GM12878 (cell line): ENCODE measurements around the gene RXYLT1. TPM values are rescaled to one million over a fixed set of nuclear protein-coding genes. Genes with fewer than 3 reads are reported as not detected.

Source experiments
- ATF2 ChIP-seq: IDR thresholded peaks from 2 replicates; pipeline ENCODE4 v1.6.1; 2012; ENCODE audit warnings: low read length, inconsistent platforms
- ATF7 ChIP-seq: fragments of 450-650 bp; IDR thresholded peaks from 2 replicates; pipeline ENCODE4 v1.6.1; 2016; ENCODE audit warnings: low read depth, mild to moderate bottlenecking
- BACH1 ChIP-seq: fragments of 450-650 bp; IDR thresholded peaks from 2 replicates; pipeline ENCODE4 v1.6.1; 2017; ENCODE audit warnings: mild to moderate bottlenecking, borderline replicate concordance
- BCL11A ChIP-seq: IDR thresholded peaks from 2 replicates; pipeline ENCODE4 v1.6.1; 2011; ENCODE audit warnings: low read depth, low read length
- BMI1 ChIP-seq: fragments of 450-650 bp; IDR thresholded peaks from 2 replicates; pipeline ENCODE4 v1.6.1; 2016; ENCODE audit warnings: mild to moderate bottlenecking, moderate library complexity, borderline replicate concordance
- BRCA1 ChIP-seq: IDR thresholded peaks from 2 replicates; pipeline ENCODE4 v1.6.1; 2011; ENCODE audit warnings: low read depth, low read length, improper control_type of control experiment
- CBFB ChIP-seq: IDR thresholded peaks from 2 replicates; pipeline ENCODE4 v1.6.1; 2016; ENCODE audit warnings: antibody characterized with exemption, low read depth
- CEBPB ChIP-seq, 2 experiments: fragments of 150-350 bp in 1 of 2; IDR thresholded peaks; 2 replicates each; pipeline ENCODE4 v1.6.1; 2012 to 2014; ENCODE audit warnings: low read depth in 2 of 2, low read length in 2 of 2, borderline replicate concordance in 1 of 2, inconsistent platforms in 1 of 2
- CHD2 ChIP-seq: IDR thresholded peaks from 2 replicates; pipeline ENCODE4 v1.6.1; 2011; ENCODE audit warnings: low read depth, low read length, improper control_type of control experiment, borderline replicate concordance
- HCFC1 ChIP-seq: fragments of 150-350 bp; IDR thresholded peaks from 2 replicates; pipeline ENCODE4 v1.6.1; 2014; ENCODE audit warnings: low read length
- HSF1 ChIP-seq: fragments of 150-350 bp; IDR thresholded peaks from 2 replicates; pipeline ENCODE4 v1.6.1; 2014; ENCODE audit warnings: mild to moderate bottlenecking, low read depth, low read length
- IKZF1 ChIP-seq: fragments of 450-650 bp; conservative IDR thresholded peaks from 2 replicates; pipeline ENCODE4 v1.6.1; 2017; ENCODE audit warnings: antibody characterized with exemption, mild to moderate bottlenecking
- MYC ChIP-seq: IDR thresholded peaks from 2 replicates; pipeline ENCODE4 v1.6.1; 2011; ENCODE audit warnings: mild to moderate bottlenecking, low read length, moderate library complexity, inconsistent platforms; ENCODE audit not compliant: insufficient read depth, insufficient replicate concordance, insufficient read length, severe bottlenecking
- NBN ChIP-seq: fragments of 450-650 bp; IDR thresholded peaks from 2 replicates; pipeline ENCODE4 v1.6.1; 2016
- NR2C1 ChIP-seq: fragments of 450-650 bp; IDR thresholded peaks from 2 replicates; pipeline ENCODE4 v1.6.1; 2017; ENCODE audit warnings: antibody characterized with exemption, mild to moderate bottlenecking, moderate library complexity
- POLR2A ChIP-seq: IDR thresholded peaks from 2 replicates; pipeline ENCODE4 v1.6.1; 2011; ENCODE audit warnings: low read depth, mild to moderate bottlenecking, low read length
- POU2F2 ChIP-seq: IDR thresholded peaks from 3 replicates; pipeline ENCODE4 v1.6.1; 2011; ENCODE audit warnings: low read depth, mild to moderate bottlenecking, low read length, borderline replicate concordance
- RCOR1 ChIP-seq: conservative IDR thresholded peaks from 2 replicates; pipeline ENCODE4 v1.6.1; 2012; ENCODE audit warnings: low read depth, low read length, improper control_type of control experiment
- RELB ChIP-seq: fragments of 450-650 bp; IDR thresholded peaks from 2 replicates; pipeline ENCODE4 v1.6.1; 2017; ENCODE audit warnings: low read depth, mild to moderate bottlenecking, moderate library complexity
- RFX5 ChIP-seq: IDR thresholded peaks from 2 replicates; pipeline ENCODE4 v1.6.1; 2011; ENCODE audit warnings: low read depth, low read length, improper control_type of control experiment
- SIX5 ChIP-seq: IDR thresholded peaks from 2 replicates; pipeline ENCODE4 v1.6.1; 2011; ENCODE audit warnings: mild to moderate bottlenecking, low read depth, low read length, moderate library complexity; ENCODE audit not compliant: severe bottlenecking
- SREBF2 ChIP-seq: IDR thresholded peaks from 2 replicates; pipeline ENCODE4 v1.6.1; 2012; ENCODE audit warnings: mild to moderate bottlenecking, low read length
- TCF12 ChIP-seq: IDR thresholded peaks from 2 replicates; pipeline ENCODE4 v1.6.1; 2011; ENCODE audit warnings: low read depth, mild to moderate bottlenecking, low read length
- USF1 ChIP-seq: IDR thresholded peaks from 2 replicates; pipeline ENCODE4 v1.6.1; 2011; ENCODE audit warnings: borderline replicate concordance, low read depth, mild to moderate bottlenecking, moderate library complexity, mixed read lengths, low read length; ENCODE audit not compliant: insufficient read depth; ENCODE audit errors: extremely low read length
- ZNF207 ChIP-seq: fragments of 450-650 bp; IDR thresholded peaks from 2 replicates; pipeline ENCODE4 v1.6.1; 2014; ENCODE audit warnings: antibody characterized with exemption, mild to moderate bottlenecking, borderline replicate concordance
- ZNF217 ChIP-seq: fragments of 450-650 bp; IDR thresholded peaks from 2 replicates; pipeline ENCODE4 v1.6.1; 2017; ENCODE audit warnings: antibody characterized with exemption, mild to moderate bottlenecking
- ZZZ3 ChIP-seq: IDR thresholded peaks from 2 replicates; pipeline ENCODE4 v1.6.1; 2011; ENCODE audit warnings: low read depth; ENCODE audit not compliant: control insufficient read depth, insufficient read length
- polyA plus RNA-seq, 11 experiments: library from polyadenylated mRNA; depleted of rRNA in 4 of 11; unstranded in 6 of 11; stranded (reverse) in 5 of 11; fragments of >200 nt; fragmentation: Nextera tagmentation in 4 of 11; fragmentation: Illumina TruSeq in 1 of 11; extraction: Ambion mirVana in 4 of 11; extraction: Trizol in 1 of 11; gene quantifications; 1 replicate in 1 of 11; 2 replicates in 10 of 11; pipeline versions ENCODE4 v1.2.1 to v1.2.3, GENCODE V29; 2011 to 2016; ENCODE audit warnings: inconsistent platforms in 2 of 11, missing spikeins in 2 of 11, low read depth in 1 of 11
- total RNA-seq, 4 experiments: library from RNA; depleted of rRNA in 3 of 4; stranded (reverse); fragments of >200 nt in 3 of 4; fragmentation: Illumina TruSeq in 1 of 4; extraction: Trizol in 1 of 4; gene quantifications; 2 replicates each; pipeline versions ENCODE4 v1.2.1 to v1.2.3, GENCODE V29; 2013 to 2021

Gene RXYLT1
- total and polyA plus RNA-seq, 10 of the 15 experiments (the other 5 are each of a cell fraction or from before 2014, with no cell fraction given): 10.4 to 33.8 (median 21.5) TPM

GRCh38 chr12:63779498-63780481 lies at the start of gene RXYLT1 (continued):
- TF ChIP-seq IKZF1 (peak; percentile 92), RCOR1 (no peak), POU2F2 (0 out of 3 replicates have a peak, but pooled peaks have one; percentile 63), HCFC1 (0 out of 2 replicates have a peak, but pooled peaks have one; percentile 26), BCL11A (no peak), SREBF2 (no peak), CEBPB (IDR thresholded peaks at IDR 0.05; ENCODE audit: borderline replicate concordance in 1 of 2, low read depth in 2 of 2, low read length in 2 of 2) (no peak), NBN (0 out of 2 replicates have a peak, but pooled peaks have one; percentile 58), CBFB (peak; percentile 77; the same call in 1 of the 2 replicates), ZZZ3 (no peak), USF1 (no peak), POLR2A (peak; percentile 89), ZNF217 (no peak), BACH1 (peak; percentile 67), RFX5 (no peak), RELB (peak; percentile 11; the same call in 1 of the 2 replicates), CHD2 (no peak), ATF7 (no peak), BMI1 (no peak), ZNF207 (peak; percentile 99), TCF12 (no peak), MYC (peak; percentile 88), NR2C1 (peak; percentile 35; the same call in 1 of the 2 replicates), HSF1 (no peak), BRCA1 (no peak), ATF2 (no peak), SIX5 (no peak)
